K562 (cell line): Measurements from ENCODE around the gene TTLL8. TPM values are rescaled to one million over a fixed set of nuclear protein-coding genes. Genes with fewer than 3 reads are reported as not detected.

ENCODE experiments used
- DPF2 ChIP-seq: fragments of 450-650 bp; IDR thresholded peaks from 2 replicates; pipeline ENCODE4 v1.6.1; 2016
- HCFC1 ChIP-seq: IDR thresholded peaks from 2 replicates; pipeline ENCODE4 v1.6.1; 2012; ENCODE audit warnings: low read depth, low read length, improper control_type of control experiment
- ZNF449 ChIP-seq: fragments of 250-450 bp; sonication (Bioruptor Pico); IDR thresholded peaks from 2 replicates; pipeline ENCODE4 v1.8.0; 2022; ENCODE audit warnings: moderate library complexity, mild to moderate bottlenecking, inconsistent platforms
- ZNF592 ChIP-seq: fragments of 450-650 bp; IDR thresholded peaks from 2 replicates; pipeline ENCODE4 v1.6.1; 2017; ENCODE audit warnings: antibody characterized with exemption, mild to moderate bottlenecking
- polyA plus RNA-seq, 8 experiments: library from polyadenylated mRNA; depleted of rRNA in 4 of 8; stranded (reverse) in 5 of 8; unstranded in 3 of 8; fragments of >200 nt; fragmentation: Nextera tagmentation in 2 of 8; fragmentation: Illumina TruSeq in 1 of 8; extraction: Ambion mirVana in 2 of 8; extraction: Trizol in 1 of 8; gene quantifications; 2 replicates each; pipeline versions ENCODE4 v1.2.1 to v1.2.3, GENCODE V29; 2011 to 2014; ENCODE audit warnings: inconsistent platforms in 1 of 8, missing spikeins in 1 of 8
- total RNA-seq, 7 experiments: library from RNA; depleted of rRNA in 6 of 7; stranded (reverse); fragments of >200 nt in 6 of 7; fragmentation: Illumina TruSeq in 2 of 7; extraction: Trizol in 2 of 7; gene quantifications; 2 replicates each; pipeline versions ENCODE4 v1.2.1 to v1.2.3, GENCODE V29; 2011 to 2021; ENCODE audit warnings: low replicate concordance in 1 of 7
- TF ChIP-seq, protein P1 (sequence below): fragments of 450-650 bp; formaldehyde crosslinking; IDR thresholded peaks from 2 replicates; pipeline ENCODE4 v1.4.0; 2020; ENCODE audit warnings: mild to moderate bottlenecking, moderate library complexity
- TF ChIP-seq, protein P2 (sequence below): sonication (generic); formaldehyde crosslinking; IDR thresholded peaks from 2 replicates; pipeline ENCODE4 v1.8.0; 2022; ENCODE audit warnings: missing genetic modification reagents, mild to moderate bottlenecking, moderate library complexity, borderline replicate concordance
- TF ChIP-seq, protein P3 (sequence below): conservative IDR thresholded peaks from 2 replicates; pipeline ENCODE4 v1.6.1; 2011; ENCODE audit warnings: low read depth, mild to moderate bottlenecking, low read length; ENCODE audit not compliant: control insufficient read depth

The TTLL8 gene
- total and polyA plus RNA-seq, 9 of the 15 experiments (the other 6 are each of a cell fraction or from before 2014, with no cell fraction given): not detected

DNA sequence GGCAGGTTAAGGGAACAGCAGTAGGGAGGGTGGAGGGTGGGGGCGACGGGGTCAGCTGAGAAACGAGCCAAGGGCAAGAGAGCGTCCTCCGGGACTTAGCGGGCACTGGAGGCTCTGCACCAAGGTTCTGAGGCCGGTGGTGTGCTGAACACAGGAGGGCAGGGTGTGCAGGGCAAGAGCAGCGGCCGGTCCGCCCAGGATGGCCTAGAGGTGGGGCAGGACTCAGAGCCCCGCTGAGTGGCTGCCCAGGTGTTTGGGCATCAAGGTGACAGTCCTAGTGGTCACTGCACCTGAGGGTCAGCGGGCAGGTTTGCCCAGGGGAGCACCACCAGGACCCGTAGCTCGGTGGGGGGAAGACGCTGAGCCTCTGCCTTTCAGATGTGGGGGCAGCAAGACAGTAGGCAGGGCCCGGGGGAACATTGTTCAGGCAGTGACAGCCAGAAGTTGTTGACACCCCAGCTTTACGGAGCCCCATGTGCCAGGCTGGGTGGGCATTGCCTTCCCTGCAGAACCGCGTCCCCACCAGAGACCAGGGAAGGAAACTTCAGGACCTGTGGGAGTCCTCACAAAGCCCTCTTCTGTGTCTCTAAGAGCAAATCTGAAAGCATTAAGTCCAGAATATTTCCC, 4.5 kb upstream of the TTLL8 start (continued):
- TF ChIP-seq, protein P1, sequence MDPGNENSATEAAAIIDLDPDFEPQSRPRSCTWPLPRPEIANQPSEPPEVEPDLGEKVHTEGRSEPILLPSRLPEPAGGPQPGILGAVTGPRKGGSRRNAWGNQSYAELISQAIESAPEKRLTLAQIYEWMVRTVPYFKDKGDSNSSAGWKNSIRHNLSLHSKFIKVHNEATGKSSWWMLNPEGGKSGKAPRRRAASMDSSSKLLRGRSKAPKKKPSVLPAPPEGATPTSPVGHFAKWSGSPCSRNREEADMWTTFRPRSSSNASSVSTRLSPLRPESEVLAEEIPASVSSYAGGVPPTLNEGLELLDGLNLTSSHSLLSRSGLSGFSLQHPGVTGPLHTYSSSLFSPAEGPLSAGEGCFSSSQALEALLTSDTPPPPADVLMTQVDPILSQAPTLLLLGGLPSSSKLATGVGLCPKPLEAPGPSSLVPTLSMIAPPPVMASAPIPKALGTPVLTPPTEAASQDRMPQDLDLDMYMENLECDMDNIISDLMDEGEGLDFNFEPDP (CRISPR knock-in tag): no peak
- no peak for TF ChIP-seq ZNF592
- TF ChIP-seq HCFC1: no peak
- TF ChIP-seq, protein P2, sequence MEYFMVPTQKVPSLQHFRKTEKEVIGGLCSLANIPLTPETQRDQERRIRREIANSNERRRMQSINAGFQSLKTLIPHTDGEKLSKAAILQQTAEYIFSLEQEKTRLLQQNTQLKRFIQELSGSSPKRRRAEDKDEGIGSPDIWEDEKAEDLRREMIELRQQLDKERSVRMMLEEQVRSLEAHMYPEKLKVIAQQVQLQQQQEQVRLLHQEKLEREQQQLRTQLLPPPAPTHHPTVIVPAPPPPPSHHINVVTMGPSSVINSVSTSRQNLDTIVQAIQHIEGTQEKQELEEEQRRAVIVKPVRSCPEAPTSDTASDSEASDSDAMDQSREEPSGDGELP (CRISPR knock-in tag): no peak
- TF ChIP-seq DPF2: no peak
- TF ChIP-seq, protein P3, sequence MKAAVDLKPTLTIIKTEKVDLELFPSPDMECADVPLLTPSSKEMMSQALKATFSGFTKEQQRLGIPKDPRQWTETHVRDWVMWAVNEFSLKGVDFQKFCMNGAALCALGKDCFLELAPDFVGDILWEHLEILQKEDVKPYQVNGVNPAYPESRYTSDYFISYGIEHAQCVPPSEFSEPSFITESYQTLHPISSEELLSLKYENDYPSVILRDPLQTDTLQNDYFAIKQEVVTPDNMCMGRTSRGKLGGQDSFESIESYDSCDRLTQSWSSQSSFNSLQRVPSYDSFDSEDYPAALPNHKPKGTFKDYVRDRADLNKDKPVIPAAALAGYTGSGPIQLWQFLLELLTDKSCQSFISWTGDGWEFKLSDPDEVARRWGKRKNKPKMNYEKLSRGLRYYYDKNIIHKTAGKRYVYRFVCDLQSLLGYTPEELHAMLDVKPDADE: no peak
- no peak for TF ChIP-seq ZNF449 (CRISPR knock-in tag)
- TF ChIP-seq, all 486 proteins: peak for 0
